GM19452 (cell line): ENCODE measurements around the gene CCDC121.
"Not testable (repeated sequence)": the region's sequence is repeated elsewhere in the genome, so short reads cannot be mapped to it uniquely, and the experiment has no call there.

Source experiments
- ATAC-seq: cut with Tn5 transposase; IDR thresholded peaks from one replicate; pipeline ENCODE4 v1.9.1; 2021; ENCODE audit not compliant: unreplicated experiment

Gene CCDC121

GRCh38 chr2:27638037-27638637 lies 9.3 kb upstream of the CCDC121 start:
- ATAC-seq = no peak

GRCh38 chr2:27636766-27637165 lies 8.0 kb upstream of the CCDC121 start:
- ATAC-seq = no peak

- no peak for ATAC-seq
Observed at GRCh38 chr2:27634291-27634690, 5.5 kb upstream of the CCDC121 start.

GRCh38 chr2:27630257-27630656 lies 1.4 kb upstream of the CCDC121 start:
- not testable (repeated sequence) for ATAC-seq

GRCh38 chr2:27627963-27628766 lies 647 bp downstream of the CCDC121 start:
- ATAC-seq = peak; percentile 13

GRCh38 chr2:27626921-27627320 lies 1.9 kb downstream of the CCDC121 start:
- not testable (repeated sequence) for ATAC-seq

GRCh38 chr2:27626323-27626722 lies 2.5 kb downstream of the CCDC121 start:
- ATAC-seq = not testable (repeated sequence)

- ATAC-seq = no peak
Observed at GRCh38 chr2:27624943-27625342, 3.9 kb downstream of the CCDC121 start.

- ATAC-seq = no peak
Observed at GRCh38 chr2:27622921-27623384, 5.9 kb downstream of the CCDC121 start.

- ATAC-seq = no peak
Observed at GRCh38 chr2:27621524-27621923, 7.3 kb downstream of the CCDC121 start.

- ATAC-seq = no peak
Observed at GRCh38 chr2:27615316-27615715, 13.5 kb downstream of the CCDC121 start.

- ATAC-seq = no peak
Observed at GRCh38 chr2:27613985-27614384, 14.8 kb downstream of the CCDC121 start.

- no peak for ATAC-seq
Observed at GRCh38 chr2:27606611-27607010, 22.2 kb downstream of the CCDC121 start.

GRCh38 chr2:27596627-27597026 lies 32.2 kb downstream of the CCDC121 start:
- ATAC-seq = no peak

GRCh38 chr2:27595412-27595811 lies 33.4 kb downstream of the CCDC121 start:
- not testable (repeated sequence) for ATAC-seq

- not testable (repeated sequence) for ATAC-seq
Observed at GRCh38 chr2:27594020-27594703, 34.6 kb downstream of the CCDC121 start.

- no peak for ATAC-seq
Observed at GRCh38 chr2:27593240-27593639, 35.6 kb downstream of the CCDC121 start.

GRCh38 chr2:27591745-27592144 lies 37.1 kb downstream of the CCDC121 start:
- ATAC-seq = no peak

- no peak for ATAC-seq
Observed at GRCh38 chr2:27588308-27588707, 40.5 kb downstream of the CCDC121 start.

- ATAC-seq = no peak
Observed at GRCh38 chr2:27587025-27587424, 41.8 kb downstream of the CCDC121 start.

GRCh38 chr2:27584597-27584996 lies 44.2 kb downstream of the CCDC121 start:
- ATAC-seq = no peak

GRCh38 chr2:27583390-27583915 lies 45.4 kb downstream of the CCDC121 start:
- ATAC-seq = peak; percentile 5
